GM19452 (cell line): Measurements from ENCODE around the gene CDO1.

Experiments used
- ATAC-seq: cut with Tn5 transposase; IDR thresholded peaks from one replicate; pipeline ENCODE4 v1.9.1; 2021; ENCODE audit not compliant: unreplicated experiment

The CDO1 gene

GRCh38 chr5:115816226-115817081 lies at the start of gene CDO1:
TSS of gene CDO1 (minus strand) at chr5:115816659. CDS start at chr5:115816397, 262 bp downstream.
- no peak for ATAC-seq

DNA sequence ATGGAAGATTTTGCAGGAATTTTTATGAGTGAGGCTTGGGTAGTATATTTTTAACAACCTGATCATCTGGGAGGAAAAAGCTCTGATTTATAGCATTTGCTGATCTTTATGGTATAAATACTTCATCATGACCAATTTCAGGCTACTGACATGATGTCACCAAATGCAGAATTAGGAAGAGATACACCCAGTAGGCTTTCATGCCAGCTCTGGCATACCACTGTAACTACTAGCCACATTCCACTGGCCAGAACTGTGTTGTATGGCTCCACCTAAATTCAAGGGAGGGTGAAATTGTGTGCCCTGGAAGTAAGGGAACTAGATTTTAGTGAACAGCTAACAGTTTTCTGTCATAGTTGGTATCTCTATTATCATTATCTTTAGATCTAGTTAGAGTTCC lies 42.9 kb upstream of the CDO1 start:
- no peak for ATAC-seq

DNA sequence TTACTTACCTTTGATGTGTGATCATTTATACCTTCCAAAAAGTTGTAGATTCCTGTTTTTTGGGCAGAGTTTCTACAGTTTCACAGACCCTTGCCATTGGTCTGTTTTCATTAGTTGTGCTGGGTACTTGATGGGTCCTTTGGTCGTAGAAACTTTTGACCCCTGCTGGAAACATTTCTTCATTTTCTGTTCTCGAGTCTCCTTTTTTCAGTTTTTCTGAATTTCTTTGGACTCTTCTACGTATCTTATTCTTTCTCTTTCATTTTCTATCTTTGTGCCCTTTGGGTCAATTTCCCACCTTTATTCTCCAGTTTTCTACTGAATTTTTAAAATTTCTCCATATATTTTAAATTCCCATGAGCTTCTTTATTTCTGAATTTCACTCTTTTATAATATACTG lies 41.9 kb upstream of the CDO1 start:
- ATAC-seq, result no peak

DNA sequence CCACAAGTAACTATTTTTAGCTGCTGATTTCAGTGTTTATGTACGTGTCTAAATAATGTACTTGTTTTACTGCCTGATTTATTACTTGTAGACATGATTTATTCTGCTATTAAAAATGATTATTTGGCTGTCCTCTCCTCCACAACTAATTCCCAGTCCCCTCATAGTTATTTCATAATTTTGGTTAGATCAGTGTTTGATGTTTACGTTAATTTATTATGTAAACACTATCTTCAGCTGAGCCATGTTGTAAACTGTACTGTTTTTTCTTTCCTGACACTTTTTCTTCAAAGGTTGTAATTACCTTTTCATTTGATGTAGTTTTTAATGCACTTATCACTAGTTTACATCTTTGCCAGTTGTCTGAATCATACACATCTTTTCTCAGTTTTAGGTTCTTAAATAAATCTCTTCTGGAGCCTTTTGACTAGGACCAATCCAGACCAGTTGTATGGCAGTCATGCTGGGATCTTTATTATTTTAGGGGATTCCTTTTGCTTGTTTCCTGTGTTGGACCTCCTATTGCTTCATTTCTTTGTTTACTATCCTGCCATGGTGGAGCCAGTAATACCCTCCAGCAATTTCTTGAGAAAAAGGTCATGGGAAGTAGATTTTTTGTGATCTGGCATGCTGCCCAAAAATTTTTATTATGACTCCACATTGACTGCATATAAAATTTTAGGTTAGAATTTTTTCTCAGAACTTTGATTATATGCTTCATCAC lies 41.3 kb upstream of the CDO1 start:
- ATAC-seq, result no peak

DNA sequence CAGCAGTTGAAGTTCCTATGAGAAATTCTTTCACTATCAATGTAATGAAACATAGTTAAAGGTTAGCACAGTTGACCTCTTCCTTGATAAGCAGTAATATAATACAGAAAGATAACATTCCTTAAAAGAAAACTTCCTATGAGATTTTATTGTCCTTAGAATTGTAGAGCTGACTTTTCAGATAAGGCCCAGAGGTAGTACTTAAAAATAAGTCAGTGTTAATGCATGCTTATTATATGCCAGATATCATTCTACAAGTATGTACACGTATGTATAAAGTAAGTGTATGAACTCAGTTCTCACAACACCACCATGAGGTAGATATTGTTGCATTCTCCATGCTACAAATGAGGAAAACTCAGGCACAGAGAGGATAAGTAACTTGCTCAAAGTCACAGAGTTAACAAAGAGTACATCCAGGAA lies 40.6 kb upstream of the CDO1 start:
- no peak for ATAC-seq

DNA sequence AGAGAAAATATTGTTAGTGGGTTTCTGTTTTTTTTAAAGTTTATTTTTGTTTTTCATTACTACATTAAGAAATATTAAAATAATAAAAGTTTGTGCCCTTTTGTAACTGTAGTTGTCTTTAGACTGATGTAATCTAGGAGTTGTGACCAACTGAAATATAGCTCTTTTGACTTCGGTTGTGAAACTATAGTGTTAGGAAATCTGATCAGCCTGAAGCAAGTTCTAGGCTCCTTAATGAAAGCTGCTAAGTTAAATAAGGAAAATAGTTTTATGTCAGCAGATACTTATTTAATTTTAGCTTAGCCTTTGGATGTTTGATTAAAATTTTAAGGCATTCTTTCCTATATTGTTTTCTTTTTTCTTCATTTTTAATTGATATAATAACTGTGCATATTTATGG lies 39.5 kb upstream of the CDO1 start:
- ATAC-seq, result no peak

DNA sequence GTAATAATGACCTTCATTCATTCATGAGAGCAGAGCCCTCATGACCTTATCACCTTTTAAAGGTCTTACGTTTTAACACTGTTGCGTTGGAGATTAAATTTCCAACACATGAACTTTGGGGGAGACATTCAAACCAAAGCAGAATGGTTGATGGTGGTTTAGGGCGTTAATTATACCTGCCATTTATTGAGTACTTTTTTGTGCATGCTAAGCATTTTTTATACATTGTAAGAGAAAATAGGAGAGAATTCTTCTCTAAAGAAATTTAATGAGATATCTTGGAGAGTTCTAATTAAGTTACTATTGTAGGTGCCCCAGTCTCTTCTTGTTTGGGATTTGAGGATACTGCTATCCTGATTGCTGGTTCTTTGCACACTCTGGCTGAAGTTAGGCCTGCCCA lies 37.7 kb upstream of the CDO1 start:
- no peak for ATAC-seq

DNA sequence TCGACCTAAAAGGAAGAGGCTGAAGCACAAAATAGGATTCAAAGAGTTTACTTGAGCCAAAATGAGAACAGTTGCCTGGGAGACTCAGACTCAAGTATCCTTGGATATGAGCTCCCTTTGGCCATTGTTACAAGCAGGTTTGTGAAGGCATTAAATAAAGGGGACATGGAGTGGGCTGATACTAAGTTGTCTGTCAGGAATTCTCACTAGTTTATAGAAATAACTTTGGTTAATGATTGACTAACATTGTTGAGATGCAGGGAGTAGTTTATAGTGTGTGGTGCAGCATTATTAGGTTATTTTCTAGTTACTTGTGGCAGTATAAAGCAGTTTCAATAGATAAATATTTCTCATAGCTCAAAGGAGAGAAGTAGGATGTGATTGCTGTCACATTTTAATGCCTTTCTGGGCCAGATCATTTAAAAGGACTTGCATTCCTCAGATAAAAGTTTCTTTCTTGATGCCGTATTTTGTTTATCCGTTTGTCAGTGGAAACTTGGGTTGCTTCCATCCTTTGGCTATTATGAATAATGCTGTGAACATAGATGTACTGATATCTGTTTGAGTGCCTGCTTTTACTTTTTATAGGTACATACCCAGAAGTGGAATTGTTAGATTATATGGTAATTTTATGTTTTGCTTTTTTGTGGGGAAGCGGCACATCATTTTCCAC lies 34.4 kb upstream of the CDO1 start:
- ATAC-seq, result no peak

GRCh38 chr5:115849258-115849798 lies 32.9 kb upstream of the CDO1 start:
- no peak for ATAC-seq

DNA sequence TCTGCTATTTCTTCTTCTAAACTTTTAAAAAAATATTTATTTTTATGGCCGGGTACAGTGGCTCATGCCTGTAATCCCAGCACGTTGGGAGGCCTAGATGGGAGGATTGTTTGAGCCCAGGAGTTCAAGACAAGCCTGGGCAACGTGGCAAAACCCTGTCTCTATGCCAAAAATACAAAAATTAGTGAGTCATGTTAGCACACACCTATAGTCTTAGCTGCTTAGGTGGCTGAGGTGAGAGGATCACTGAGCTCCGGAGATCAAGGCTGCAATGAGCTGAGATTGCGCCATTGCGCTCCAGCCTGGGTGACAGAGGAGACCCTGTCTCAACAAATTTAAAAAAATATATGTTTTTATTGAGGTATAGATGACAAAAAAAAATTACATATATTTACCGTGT lies 30.8 kb upstream of the CDO1 start:
- no peak for ATAC-seq

DNA sequence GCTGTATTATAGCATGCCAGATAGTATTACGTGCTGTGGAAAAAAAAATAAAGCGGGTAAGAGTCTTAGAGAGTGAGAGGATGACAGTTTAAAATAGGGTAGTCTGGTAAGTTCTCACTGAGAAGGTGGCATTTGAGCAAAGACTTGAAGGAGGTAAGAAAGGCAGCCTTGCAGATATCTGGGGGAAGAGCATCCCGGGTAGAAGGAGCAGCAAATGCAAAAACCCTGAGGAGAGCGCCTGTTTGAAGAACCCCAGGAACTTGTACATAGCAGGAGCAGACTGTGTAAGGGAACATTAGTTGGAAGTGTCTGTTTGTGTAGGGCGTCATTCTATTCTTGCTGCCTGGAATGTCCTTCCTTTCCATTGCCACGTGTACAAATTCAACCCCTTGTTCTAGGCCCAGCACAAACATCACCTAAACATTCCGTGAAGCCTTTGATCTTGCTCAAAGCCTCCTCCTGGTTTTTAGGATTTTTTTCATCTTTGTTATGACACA lies 27.9 kb upstream of the CDO1 start:
- no peak for ATAC-seq

GRCh38 chr5:115843444-115844130 lies 27.1 kb upstream of the CDO1 start:
- no peak for ATAC-seq

- ATAC-seq, result no peak
Observed at GRCh38 chr5:115842952-115843351, 26.5 kb upstream of the CDO1 start.

- peak; percentile 31 for ATAC-seq
Observed at GRCh38 chr5:115842089-115842935, 25.9 kb upstream of the CDO1 start.

DNA sequence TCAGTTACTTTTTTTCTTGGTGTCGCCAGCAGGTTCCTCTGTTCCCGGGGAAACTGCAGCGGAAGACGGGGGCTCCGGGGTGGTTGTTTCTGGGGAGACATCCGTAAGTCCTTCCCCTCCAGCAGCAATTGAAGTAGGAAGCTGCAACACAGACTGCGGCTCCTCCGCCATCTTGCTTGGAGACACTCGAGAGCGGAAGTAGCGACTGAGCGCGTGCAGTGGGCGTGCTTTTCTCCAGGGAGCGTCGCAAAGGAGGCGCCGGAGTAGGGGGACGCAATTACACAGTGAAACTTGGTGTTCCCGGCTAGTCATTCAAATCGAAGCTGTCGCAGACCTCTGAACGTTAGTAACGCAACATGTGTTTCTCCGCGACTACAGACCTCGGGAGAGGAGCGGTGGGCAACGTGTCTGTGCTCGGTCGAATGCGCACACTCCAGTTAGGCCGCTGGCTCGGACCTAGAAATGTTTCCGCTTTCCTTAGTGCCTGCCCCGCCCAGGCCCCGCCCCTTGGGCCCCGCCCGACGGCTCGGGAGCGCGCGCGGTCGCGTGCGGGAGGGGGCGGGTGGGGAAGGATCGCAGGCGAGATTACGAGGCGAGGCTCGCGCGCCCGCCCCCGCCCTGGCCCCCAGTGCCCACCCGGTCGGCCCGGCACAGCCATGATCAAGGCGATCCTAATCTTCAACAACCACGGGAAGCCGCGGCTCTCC lies 25.1 kb upstream of the CDO1 start, which contains the start of the genes AP3S1 and ATG12:
AP3S1 (plus strand) TSS at position 554 of the 707 bp plus-strand sequence; CDS start at position 657, 103 bp downstream.
ATG12 (minus strand) TSS at position 184 of the 707 bp plus-strand sequence; CDS start at position 171, 13 bp downstream.
- peak; percentile 84 for ATAC-seq

DNA sequence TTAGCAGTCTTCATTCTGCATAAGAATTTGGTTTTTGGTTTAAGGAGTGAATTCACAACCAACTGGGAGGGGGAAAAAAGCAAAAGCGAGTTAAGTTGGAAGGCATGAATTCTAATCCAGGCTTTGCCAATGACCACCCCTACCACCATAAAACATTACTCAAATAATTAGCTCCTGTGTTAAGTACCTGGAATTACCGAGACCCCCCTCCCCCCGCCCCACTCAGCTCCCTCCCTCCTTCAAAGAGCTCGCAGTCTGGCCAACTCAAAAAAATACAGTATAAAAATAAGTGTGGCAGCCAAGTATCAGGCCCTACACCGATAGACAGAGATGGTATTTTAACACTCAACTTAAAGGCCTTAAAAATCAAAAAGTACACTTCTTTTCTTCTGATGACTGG lies 24.4 kb upstream of the CDO1 start:
- ATAC-seq, result no peak

GRCh38 chr5:115838885-115839518 lies 22.5 kb upstream of the CDO1 start:
- peak; percentile 12 for ATAC-seq

DNA sequence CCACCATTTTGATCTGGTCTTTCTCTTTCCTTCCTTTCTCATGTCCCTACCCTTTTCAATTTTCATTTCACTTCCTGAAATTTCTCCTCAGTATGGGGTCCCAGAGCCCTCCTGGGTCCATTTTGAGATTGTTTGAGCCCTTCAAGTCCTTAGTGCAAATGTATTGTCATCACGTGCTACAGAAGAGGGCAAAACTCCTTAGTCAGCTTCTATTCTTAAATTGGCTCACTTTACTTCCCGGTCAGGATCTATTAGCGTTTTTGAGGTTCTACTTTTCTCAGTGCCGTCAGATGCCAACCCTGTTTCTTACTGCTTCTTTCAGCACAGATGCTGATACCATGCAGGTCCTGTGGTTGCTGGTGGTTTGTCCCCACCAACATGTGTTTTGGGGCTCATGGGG lies 19.0 kb upstream of the CDO1 start:
- ATAC-seq, result no peak
